ENCODE results near the gene DERA. TPM values are rescaled to one million over a fixed set of nuclear protein-coding genes. Genes with fewer than 3 reads are reported as not detected.
A peak's percentile ranks its signal among the peaks of the same experiment; 100 is the strongest.
"Not testable (repeated sequence)": the region's sequence is repeated elsewhere in the genome, so short reads cannot be mapped to it uniquely, and the experiment has no call there.

The DERA gene
- 10 to 100 TPM; 28.3 to 34.0 TPM for total RNA-seq

- peak; percentile 72 for DNase-seq
- Mint-ChIP-seq H3K4me3 (peak within 1 kb of the TSS; percentile 93), H3K36me3 (no peaks in the 10 kb centered on the region), H3K4me1 (peaks cover 15% of the 10 kb centered on the region), H3K27me3 (no peaks in the 10 kb centered on the region), H3K9me3 (no peaks in the 10 kb centered on the region), H3K27ac (peak within 1 kb of the TSS; percentile 86)
These were observed at the start of gene DERA for GRCh38 chr12:15910864-15911721. Gene DERA, plus strand, starts transcription at chr12:15911332. Its CDS starts 52 bp downstream, at chr12:15911384.

- DNase-seq: no peak
- no peaks in the 10 kb centered on the region for H3K9me3 Mint-ChIP-seq
- H3K27ac Mint-ChIP-seq: no peak overlapping the region
- H3K4me1 Mint-ChIP-seq: peaks cover 3% of the 10 kb centered on the region
- H3K36me3 Mint-ChIP-seq: no peaks in the 10 kb centered on the region
- H3K27me3 Mint-ChIP-seq: peaks cover 27% of the 10 kb centered on the region
- no peak overlapping the region for H3K4me3 Mint-ChIP-seq
These were observed 49.7 kb upstream of the DERA start for GRCh38 chr12:15861404-15861803.

- no peaks in the 10 kb centered on the region for H3K9me3 Mint-ChIP-seq
- peaks cover 27% of the 10 kb centered on the region for H3K27me3 Mint-ChIP-seq
- no peak for DNase-seq
- peaks cover 3% of the 10 kb centered on the region for H3K4me1 Mint-ChIP-seq
- H3K27ac Mint-ChIP-seq: no peak overlapping the region
- no peaks in the 10 kb centered on the region for H3K36me3 Mint-ChIP-seq
- no peak overlapping the region for H3K4me3 Mint-ChIP-seq
These were observed 48.3 kb upstream of the DERA start for GRCh38 chr12:15862840-15863239.

- Mint-ChIP-seq H3K27me3 (peaks cover 23% of the 10 kb centered on the region), H3K36me3 (no peaks in the 10 kb centered on the region), H3K9me3 (no peaks in the 10 kb centered on the region), H3K4me3 (no peak overlapping the region), H3K27ac (no peak overlapping the region), H3K4me1 (peaks cover 3% of the 10 kb centered on the region)
- no peak for DNase-seq
These were observed 47.8 kb upstream of the DERA start for GRCh38 chr12:15863372-15863771.

GRCh38 chr12:15863984-15864383 lies 47.1 kb upstream of the DERA start:
- peaks cover 1% of the 10 kb centered on the region for H3K9me3 Mint-ChIP-seq
- peak overlapping the region; percentile 7 for H3K4me3 Mint-ChIP-seq
- H3K36me3 Mint-ChIP-seq: no peaks in the 10 kb centered on the region
- H3K27me3 Mint-ChIP-seq: peaks cover 17% of the 10 kb centered on the region
- no peak overlapping the region for H3K27ac Mint-ChIP-seq
- no peak for DNase-seq
- H3K4me1 Mint-ChIP-seq: peaks cover 3% of the 10 kb centered on the region

- Mint-ChIP-seq H3K27me3 (peaks cover 10% of the 10 kb centered on the region), H3K4me3 (no peak overlapping the region), H3K27ac (no peak overlapping the region), H3K9me3 (peaks cover 12% of the 10 kb centered on the region), H3K4me1 (peaks cover 3% of the 10 kb centered on the region), H3K36me3 (peaks cover 5% of the 10 kb centered on the region)
- DNase-seq: no peak
These were observed 42.9 kb upstream of the DERA start for GRCh38 chr12:15868186-15868585.

- Mint-ChIP-seq H3K4me3 (no peak overlapping the region), H3K4me1 (peaks cover 7% of the 10 kb centered on the region), H3K27ac (no peak overlapping the region), H3K27me3 (peaks cover 3% of the 10 kb centered on the region), H3K9me3 (peaks cover 12% of the 10 kb centered on the region), H3K36me3 (peaks cover 12% of the 10 kb centered on the region)
- no peak for DNase-seq
These were observed 37.6 kb upstream of the DERA start for GRCh38 chr12:15873556-15873955.

GRCh38 chr12:15874556-15875145 lies 36.5 kb upstream of the DERA start:
- H3K27me3 Mint-ChIP-seq, DNase-seq, H3K4me3 Mint-ChIP-seq, H3K4me1 Mint-ChIP-seq, H3K27ac Mint-ChIP-seq, H3K36me3 Mint-ChIP-seq, H3K9me3 Mint-ChIP-seq: not testable (repeated sequence)

GRCh38 chr12:15875863-15876262 lies 35.3 kb upstream of the DERA start:
- H3K27me3 Mint-ChIP-seq: no peaks in the 10 kb centered on the region
- peaks cover under 1% of the 10 kb centered on the region for H3K9me3 Mint-ChIP-seq
- H3K4me1 Mint-ChIP-seq: peaks cover 9% of the 10 kb centered on the region
- peaks cover 7% of the 10 kb centered on the region for H3K36me3 Mint-ChIP-seq
- H3K27ac Mint-ChIP-seq: no peak overlapping the region
- no peak for DNase-seq
- peak overlapping the region; percentile 78 for H3K4me3 Mint-ChIP-seq

GRCh38 chr12:15879413-15879812 lies 31.7 kb upstream of the DERA start:
- peaks cover 3% of the 10 kb centered on the region for H3K27me3 Mint-ChIP-seq
- no peak overlapping the region for H3K4me3 Mint-ChIP-seq
- H3K27ac Mint-ChIP-seq: no peak overlapping the region
- no peaks in the 10 kb centered on the region for H3K9me3 Mint-ChIP-seq
- H3K36me3 Mint-ChIP-seq: peaks cover 20% of the 10 kb centered on the region
- H3K4me1 Mint-ChIP-seq: peaks cover 24% of the 10 kb centered on the region
- DNase-seq: no peak

GRCh38 chr12:15880721-15881120 lies 30.4 kb upstream of the DERA start:
- no peak overlapping the region for H3K27ac Mint-ChIP-seq
- H3K36me3 Mint-ChIP-seq: peaks cover 26% of the 10 kb centered on the region
- peaks cover 3% of the 10 kb centered on the region for H3K27me3 Mint-ChIP-seq
- peaks cover 28% of the 10 kb centered on the region for H3K4me1 Mint-ChIP-seq
- no peaks in the 10 kb centered on the region for H3K9me3 Mint-ChIP-seq
- DNase-seq: no peak
- H3K4me3 Mint-ChIP-seq: peak overlapping the region; percentile 18

GRCh38 chr12:15882118-15882971 lies 28.8 kb upstream of the DERA start, which contains the start of gene STRAP:
Gene STRAP, plus strand, starts transcription at chr12:15882387. Its CDS starts 321 bp downstream, at chr12:15882708.
- Mint-ChIP-seq H3K4me1 (peaks cover 40% of the 10 kb centered on the region), H3K27me3 (peaks cover 3% of the 10 kb centered on the region), H3K4me3 (peak within 1 kb of the TSS; percentile 94), H3K27ac (peak within 1 kb of the TSS; percentile 98), H3K36me3 (peaks cover 41% of the 10 kb centered on the region), H3K9me3 (no peaks in the 10 kb centered on the region)
- peak; percentile 95 for DNase-seq

GRCh38 chr12:15883536-15883935 lies 27.6 kb upstream of the DERA start:
- peaks cover 3% of the 10 kb centered on the region for H3K27me3 Mint-ChIP-seq
- DNase-seq: no peak
- peaks cover 42% of the 10 kb centered on the region for H3K36me3 Mint-ChIP-seq
- peak overlapping the region; percentile 47 for H3K27ac Mint-ChIP-seq
- peak overlapping the region; percentile 94 for H3K4me3 Mint-ChIP-seq
- H3K4me1 Mint-ChIP-seq: peaks cover 46% of the 10 kb centered on the region
- no peaks in the 10 kb centered on the region for H3K9me3 Mint-ChIP-seq

GRCh38 chr12:15886372-15887042 lies 24.6 kb upstream of the DERA start:
- Mint-ChIP-seq H3K27ac (no peak overlapping the region), H3K9me3 (no peaks in the 10 kb centered on the region), H3K36me3 (peaks cover 45% of the 10 kb centered on the region), H3K4me3 (no peak overlapping the region), H3K4me1 (peaks cover 46% of the 10 kb centered on the region), H3K27me3 (peaks cover 3% of the 10 kb centered on the region)
- DNase-seq: no peak

Measured in activated naive CD8-positive, alpha-beta T cell treated with anti-CD3 and anti-CD28 coated beads for 36 hours (primary cell).